DOHH2 (cell line): ENCODE data around the gene GFPT2.

Experiments
- H3F3A ChIP-seq: fragments of 200-600 bp; sonication (generic), shearing (Covaris generic); 2 replicates; pipeline ENCODE4 v1.6.0; 2016; ENCODE audit warnings: antibody characterized with exemption, mild to moderate bottlenecking; ENCODE audit not compliant: control insufficient read depth, insufficient read depth
- H3K27ac ChIP-seq: fragments of 200-600 bp; sonication (generic); 2 replicates; pipeline ENCODE4 v1.5.1; 2014; ENCODE audit warnings: low read depth, mild to moderate bottlenecking, low read length, moderate library complexity
- H3K27me3 ChIP-seq: fragments of 200-600 bp; sonication (generic); 2 replicates; pipeline ENCODE4 v1.6.1; 2014; ENCODE audit warnings: mild to moderate bottlenecking, low read length, mixed read lengths; ENCODE audit not compliant: control insufficient read depth
- H3K36me3 ChIP-seq: fragments of 200-600 bp; sonication (generic); 2 replicates; pipeline ENCODE4 v1.6.1; 2014; ENCODE audit warnings: mild to moderate bottlenecking, low read length, moderate library complexity, mixed read lengths; ENCODE audit not compliant: control insufficient read depth
- H3K4me1 ChIP-seq: fragments of 200-600 bp; sonication (generic); 2 replicates; pipeline ENCODE4 v1.6.1; 2014; ENCODE audit warnings: mild to moderate bottlenecking, low read length, mixed read lengths; ENCODE audit not compliant: control insufficient read depth
- H3K4me2 ChIP-seq: fragments of 200-600 bp; sonication (generic); 2 replicates; pipeline ENCODE4 v1.6.0; 2014; ENCODE audit warnings: mild to moderate bottlenecking, low read length, moderate library complexity
- H3K4me3 ChIP-seq: fragments of 200-600 bp; sonication (generic); 2 replicates; pipeline ENCODE4 v1.5.1; 2014; ENCODE audit warnings: mild to moderate bottlenecking, low read length, mixed read lengths
- H3K79me2 ChIP-seq: fragments of 200-600 bp; sonication (generic); 2 replicates; pipeline ENCODE4 v1.6.1; 2014; ENCODE audit warnings: mild to moderate bottlenecking, low read length, mixed read lengths; ENCODE audit not compliant: control insufficient read depth
- H3K9me2 ChIP-seq: fragments of 200-600 bp; sonication (generic); replicated peaks from 2 replicates; pipeline ENCODE4 v1.6.1; 2014; ENCODE audit warnings: mild to moderate bottlenecking, low read length, mixed read lengths; ENCODE audit not compliant: control insufficient read depth
- H3K9me3 ChIP-seq: fragments of 200-600 bp; sonication (generic); 2 replicates; pipeline ENCODE4 v1.6.1; 2014; ENCODE audit warnings: antibody characterized with exemption, low read length, mixed read lengths; ENCODE audit not compliant: control insufficient read depth, insufficient read depth
- H4K20me1 ChIP-seq: fragments of 200-600 bp; sonication (generic); 2 replicates; pipeline ENCODE4 v1.6.0; 2014; ENCODE audit warnings: low read depth, mild to moderate bottlenecking, antibody characterized with exemption, low read length, moderate library complexity; ENCODE audit not compliant: control insufficient read depth, insufficient read depth
- CTCF ChIP-seq: fragments of 200-600 bp; sonication (generic); IDR thresholded peaks from one replicate; pipeline ENCODE4 v1.5.1; 2014; ENCODE audit warnings: antibody characterized with exemption, mild to moderate bottlenecking, low read depth, low read length; ENCODE audit not compliant: poor library complexity, severe bottlenecking
- EZH2phosphoT487 ChIP-seq: fragments of 200-600 bp; sonication (generic); IDR thresholded peaks from 2 replicates; pipeline ENCODE4 v1.6.1; 2017; ENCODE audit warnings: borderline replicate concordance, mild to moderate bottlenecking, antibody characterized with exemption, low read length, moderate library complexity, mixed read lengths

GFPT2 gene

DNA sequence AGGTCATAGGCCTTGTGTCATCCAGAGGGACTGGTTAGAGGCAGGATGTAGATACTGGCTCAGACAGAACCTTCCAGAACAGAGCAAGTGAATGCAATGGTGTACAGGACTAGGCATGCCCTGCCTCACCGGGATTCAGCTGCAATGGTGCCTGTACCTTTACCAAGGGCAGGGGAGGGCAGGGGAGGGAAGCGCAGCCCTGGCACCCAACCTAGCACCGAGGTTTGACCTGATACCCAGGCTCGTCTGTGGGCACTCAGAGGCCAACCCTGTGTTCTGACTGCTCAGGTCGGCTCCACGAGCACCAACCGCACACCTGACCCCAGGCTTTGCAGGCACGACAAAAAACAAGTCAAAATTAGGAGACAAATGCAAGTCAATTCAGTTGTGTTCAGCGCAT, 47.3 kb upstream of the GFPT2 start:
- no peaks in the 10 kb centered on the region for H4K20me1 ChIP-seq
- no peak for TF ChIP-seq EZH2phosphoT487
- no peak for TF ChIP-seq CTCF
- H3K36me3 ChIP-seq = no peaks in the 10 kb centered on the region
- H3K9me2 ChIP-seq = no peaks in the 10 kb centered on the region
- no peaks in the 10 kb centered on the region for H3K27me3 ChIP-seq
- H3K4me2 ChIP-seq = no peak overlapping the region
- no peak overlapping the region for H3K4me3 ChIP-seq
- H3K4me1 ChIP-seq = no peaks in the 10 kb centered on the region
- no peaks in the 10 kb centered on the region for H3K9me3 ChIP-seq
- no peaks in the 10 kb centered on the region for H3F3A ChIP-seq
- no peak overlapping the region for H3K27ac ChIP-seq
- H3K79me2 ChIP-seq = no peaks in the 10 kb centered on the region

DNA sequence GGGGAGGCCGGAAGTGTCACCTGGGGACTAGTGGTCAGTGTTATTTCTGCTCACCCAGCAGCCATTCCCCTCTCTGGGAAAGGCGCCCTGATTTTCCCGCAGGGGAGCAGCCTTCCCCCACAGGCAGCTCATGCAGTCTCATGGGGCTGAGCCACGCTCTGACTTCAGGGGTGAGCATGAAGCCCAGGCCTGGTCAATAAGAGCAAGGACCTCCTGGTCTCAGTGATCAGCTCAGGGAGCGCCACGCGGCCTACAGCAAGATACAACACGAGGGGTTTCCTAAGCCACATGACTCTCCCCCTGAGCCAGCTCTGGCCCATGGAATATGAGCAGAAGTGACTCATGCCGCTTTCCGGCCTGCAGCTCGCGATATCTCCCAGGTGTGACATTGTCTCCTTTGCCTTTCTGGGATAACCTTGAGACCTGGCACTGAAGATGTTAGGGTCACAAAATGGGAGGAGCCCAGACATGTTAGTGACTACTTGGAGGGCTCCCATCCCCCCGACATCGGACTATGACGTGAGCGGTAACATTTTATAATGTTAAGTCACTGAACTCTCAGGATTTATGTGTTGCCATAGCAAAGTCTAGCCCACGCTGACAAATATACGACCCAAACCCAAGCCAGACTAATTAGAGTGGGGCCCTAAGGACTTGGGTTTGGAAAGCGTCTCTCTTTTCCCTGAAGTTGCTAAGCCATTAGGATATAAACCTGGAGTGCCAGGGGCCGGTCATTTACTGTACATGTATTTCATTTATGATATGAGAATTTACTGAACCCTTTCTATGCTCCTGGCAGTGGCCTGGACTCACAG, 46.5 kb upstream of the GFPT2 start:
- no peak for TF ChIP-seq CTCF
- no peak for TF ChIP-seq EZH2phosphoT487
- Histone ChIP-seq H3K9me2 (no peaks in the 10 kb centered on the region), H3K27ac (no peak overlapping the region), H3K4me3 (no peak overlapping the region), H3F3A (no peaks in the 10 kb centered on the region), H3K79me2 (no peaks in the 10 kb centered on the region), H3K9me3 (no peaks in the 10 kb centered on the region), H3K36me3 (no peaks in the 10 kb centered on the region), H3K4me1 (no peaks in the 10 kb centered on the region), H3K4me2 (no peak overlapping the region), H4K20me1 (no peaks in the 10 kb centered on the region), H3K27me3 (no peaks in the 10 kb centered on the region)

DNA sequence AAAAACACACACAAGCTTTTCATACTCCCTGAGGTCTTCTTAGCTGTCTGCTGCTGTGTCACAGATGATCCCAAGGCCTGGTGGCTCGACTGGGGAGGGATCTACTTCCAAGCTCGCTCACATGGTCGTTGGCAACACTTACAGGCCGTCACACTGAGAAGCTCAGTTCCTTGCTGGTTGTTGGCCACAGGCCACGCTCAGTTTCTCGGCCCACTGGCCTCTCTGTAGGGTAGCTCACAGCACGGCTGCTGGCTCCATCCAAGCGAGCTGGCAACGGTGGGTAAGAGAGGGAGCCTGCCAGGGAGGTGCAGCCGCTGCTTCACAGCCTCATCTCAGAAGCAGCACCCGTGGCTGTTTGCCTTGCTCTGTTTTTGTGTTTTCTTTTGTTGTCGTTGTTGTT, 43.8 kb upstream of the GFPT2 start:
- no peak for TF ChIP-seq EZH2phosphoT487
- no peak for TF ChIP-seq CTCF
- Histone ChIP-seq H3K4me1 (no peaks in the 10 kb centered on the region), H3K27ac (no peak overlapping the region), H3K9me3 (no peaks in the 10 kb centered on the region), H4K20me1 (no peaks in the 10 kb centered on the region), H3K27me3 (no peaks in the 10 kb centered on the region), H3K4me2 (no peak overlapping the region), H3K79me2 (no peaks in the 10 kb centered on the region), H3K36me3 (no peaks in the 10 kb centered on the region), H3F3A (no peaks in the 10 kb centered on the region), H3K9me2 (no peaks in the 10 kb centered on the region), H3K4me3 (no peak overlapping the region)
